ENCODE results near the gene SUV39H1. TPM values are rescaled to one million over a fixed set of nuclear protein-coding genes. Genes with fewer than 3 reads are reported as not detected.

SUV39H1 gene
- total RNA-seq, 1 experiment from 2014 or later, result 16.5 TPM

- TF ChIP-seq USF1 (CRISPR knock-in tag; IDR thresholded peaks at IDR 0.05) (no peak), ZNF281 (CRISPR knock-in tag; IDR thresholded peaks at IDR 0.05) (no peak), HMGXB4 (CRISPR knock-in tag; IDR thresholded peaks at IDR 0.05) (no peak), CDX4 (CRISPR knock-in tag; IDR thresholded peaks at IDR 0.05; ENCODE audit: borderline replicate concordance) (no peak), ZNF396 (CRISPR knock-in tag; IDR thresholded peaks at IDR 0.05; ENCODE audit: borderline replicate concordance) (no peak), ZNF317 (CRISPR knock-in tag; IDR thresholded peaks at IDR 0.05; ENCODE audit: borderline replicate concordance, low read depth) (no peak)
These were observed 23.4 kb downstream of the SUV39H1 start (continued) for GRCh38 chrX:48719958-48720357.

GRCh38 chrX:48720577-48721250, 24.2 kb downstream of the SUV39H1 start:
- ATAC-seq (no peak), DNase-seq (ENCODE audit: low spot score) (no peak)
- H3K9me3 Mint-ChIP-seq, result no peaks in the 10 kb centered on the region
- peaks cover 16% of the 10 kb centered on the region for H3K27me3 Mint-ChIP-seq (ENCODE audit: low read depth)
- no peaks in the 10 kb centered on the region for H3K36me3 Mint-ChIP-seq
- H3K4me3 Mint-ChIP-seq, result no peak overlapping the region
- no peaks in the 10 kb centered on the region for H3K4me1 Mint-ChIP-seq
- TF ChIP-seq AR (CRISPR knock-in tag; IDR thresholded peaks at IDR 0.05) (no peak), FOXP1 (CRISPR knock-in tag; IDR thresholded peaks at IDR 0.05; ENCODE audit: borderline replicate concordance) (no peak), OVOL2 (CRISPR knock-in tag; IDR thresholded peaks at IDR 0.05; ENCODE audit: borderline replicate concordance) (no peak), E2F4 (CRISPR knock-in tag; IDR thresholded peaks at IDR 0.05; ENCODE audit: borderline replicate concordance, low read depth) (no peak), SP1 (CRISPR knock-in tag; conservative IDR thresholded peaks at IDR 0.05) (no peak), ZBTB21 (CRISPR knock-in tag; IDR thresholded peaks at IDR 0.05; ENCODE audit: borderline replicate concordance) (no peak)
- CTCF ChIA-PET, result no interaction called here
- H3K27ac Mint-ChIP-seq, result no peak overlapping the region
- POLR2A ChIA-PET, result no interaction called here

All from WTC11 (cell line).